Medulla oblongata (tissue), 1 donor: ENCODE measurements around the gene DELE1.

Source experiments
- DNase-seq: peaks from one replicate; pipeline ENCODE4 v3.0.0-alpha.2; 2015; ENCODE audit errors: extremely low spot score

DELE1 gene

GRCh38 chr5:141958113-141958512, 34.4 kb downstream of the DELE1 start, which contains the start of gene PCDH12:
PCDH12 (minus strand) TSS chr5:141958202; CDS start chr5:141957851, 351 bp downstream.
- DNase-seq = no peak

- DNase-seq = no peak
Measured at GRCh38 chr5:141958546-141959172, 35.0 kb downstream of the DELE1 start.

- DNase-seq = no peak
Measured at GRCh38 chr5:141960018-141960417, 36.3 kb downstream of the DELE1 start.

- DNase-seq = peak; percentile 98
Measured at GRCh38 chr5:141960449-141961323, 37.0 kb downstream of the DELE1 start.

GRCh38 chr5:141961466-141961865, 37.8 kb downstream of the DELE1 start:
- no peak for DNase-seq

GRCh38 chr5:141963701-141964100, 40.0 kb downstream of the DELE1 start:
- no peak for DNase-seq

- DNase-seq = no peak
Measured at GRCh38 chr5:141965071-141965470, 41.4 kb downstream of the DELE1 start.

GRCh38 chr5:141966275-141966962, 42.7 kb downstream of the DELE1 start:
- DNase-seq = no peak

- DNase-seq = no peak
Measured at GRCh38 chr5:141966963-141967333, 43.3 kb downstream of the DELE1 start.

GRCh38 chr5:141968914-141969608, 45.4 kb downstream of the DELE1 start, which contains the start of gene RNF14:
RNF14 (plus strand) TSS chr5:141969105; CDS start chr5:141973589, 4,484 bp downstream.
- DNase-seq = peak; percentile 95

GRCh38 chr5:141969783-141970771, 46.4 kb downstream of the DELE1 start:
- no peak for DNase-seq

- DNase-seq = no peak
Measured at GRCh38 chr5:141973871-141974595, 50.4 kb downstream of the DELE1 start.

- no peak for DNase-seq
Measured at GRCh38 chr5:141976176-141976575, 52.5 kb downstream of the DELE1 start.

- DNase-seq = no peak
Measured at GRCh38 chr5:141978389-141978788, 54.7 kb downstream of the DELE1 start.

- no peak for DNase-seq
Measured at GRCh38 chr5:141982626-141983025, 59.0 kb downstream of the DELE1 start.

GRCh38 chr5:141986072-141986471, 62.4 kb downstream of the DELE1 start:
- no peak for DNase-seq

- DNase-seq = no peak
Measured at GRCh38 chr5:141989720-141990119, 66.0 kb downstream of the DELE1 start.
